Chondrocyte (in vitro differentiated cells): ENCODE results near the gene TSPOAP1. TPM values are rescaled to one million over a fixed set of nuclear protein-coding genes. Genes with fewer than 3 reads are reported as not detected.

Source experiments
- DNase-seq: peaks from one replicate; pipeline ENCODE4 v3.0.0; 2021; ENCODE audit warnings: mixed read lengths, low spot score
- H3K27ac Mint-ChIP-seq: one replicate; pipeline ENCODE4 v1.8.0; 2021; ENCODE audit warnings: mild to moderate bottlenecking, moderate library complexity, mixed read lengths; ENCODE audit not compliant: unreplicated experiment
- H3K27me3 Mint-ChIP-seq: 2 replicates; pipeline ENCODE4 v1.8.0; 2021; ENCODE audit warnings: low read depth, mixed read lengths
- H3K36me3 Mint-ChIP-seq: 2 replicates; pipeline ENCODE4 v1.8.0; 2021; ENCODE audit warnings: low read depth, mixed read lengths
- H3K4me1 Mint-ChIP-seq: 2 replicates; pipeline ENCODE4 v1.8.0; 2021; ENCODE audit warnings: low read depth, mild to moderate bottlenecking, mixed read lengths
- H3K4me3 Mint-ChIP-seq: one replicate; pipeline ENCODE4 v1.8.0; 2021; ENCODE audit warnings: mild to moderate bottlenecking, moderate library complexity, mixed read lengths; ENCODE audit not compliant: unreplicated experiment
- H3K9me3 Mint-ChIP-seq: 2 replicates; pipeline ENCODE4 v1.8.0; 2021; ENCODE audit warnings: low read depth, mixed read lengths
- total RNA-seq: library from RNA; stranded (reverse); gene quantifications from 3 replicates; pipeline ENCODE4 v1.2.1, GENCODE V29; 2021
- TF ChIP-seq, protein P1 (sequence below): fragments of 200-600 bp; sonication (generic); IDR thresholded peaks from 2 replicates; pipeline ENCODE4 v1.5.0; 2021; ENCODE audit warnings: antibody characterized with exemption, mild to moderate bottlenecking, moderate library complexity

TSPOAP1 gene
- total RNA-seq, 1 donor from 2014 or later = 2.0 TPM

DNA sequence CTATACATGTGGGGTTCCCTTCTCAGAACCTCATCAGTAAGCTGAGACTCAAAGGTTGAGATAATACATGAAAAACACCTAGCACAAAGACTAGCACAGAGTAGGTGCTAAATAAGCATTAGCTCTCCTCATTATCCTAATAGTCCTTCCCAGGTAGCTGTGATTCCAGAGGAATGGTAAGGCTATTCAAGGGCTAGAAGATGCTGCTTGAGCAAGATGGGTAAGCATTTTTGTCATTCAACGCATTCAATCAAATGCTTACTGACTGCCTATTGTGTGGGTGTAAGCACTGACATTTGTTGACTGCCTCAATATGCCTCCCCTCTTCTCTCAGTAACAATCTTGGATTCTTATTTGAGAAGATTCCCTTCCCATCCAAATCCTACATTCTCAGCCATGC is 19.4 kb upstream of the TSPOAP1 start:
- Mint-ChIP-seq H3K27ac (no peak overlapping the region), H3K27me3 (no peaks in the 10 kb centered on the region), H3K36me3 (peaks cover 45% of the 10 kb centered on the region), H3K9me3 (no peaks in the 10 kb centered on the region), H3K4me3 (no peak overlapping the region), H3K4me1 (peaks cover 21% of the 10 kb centered on the region)
- TF ChIP-seq, protein P1, sequence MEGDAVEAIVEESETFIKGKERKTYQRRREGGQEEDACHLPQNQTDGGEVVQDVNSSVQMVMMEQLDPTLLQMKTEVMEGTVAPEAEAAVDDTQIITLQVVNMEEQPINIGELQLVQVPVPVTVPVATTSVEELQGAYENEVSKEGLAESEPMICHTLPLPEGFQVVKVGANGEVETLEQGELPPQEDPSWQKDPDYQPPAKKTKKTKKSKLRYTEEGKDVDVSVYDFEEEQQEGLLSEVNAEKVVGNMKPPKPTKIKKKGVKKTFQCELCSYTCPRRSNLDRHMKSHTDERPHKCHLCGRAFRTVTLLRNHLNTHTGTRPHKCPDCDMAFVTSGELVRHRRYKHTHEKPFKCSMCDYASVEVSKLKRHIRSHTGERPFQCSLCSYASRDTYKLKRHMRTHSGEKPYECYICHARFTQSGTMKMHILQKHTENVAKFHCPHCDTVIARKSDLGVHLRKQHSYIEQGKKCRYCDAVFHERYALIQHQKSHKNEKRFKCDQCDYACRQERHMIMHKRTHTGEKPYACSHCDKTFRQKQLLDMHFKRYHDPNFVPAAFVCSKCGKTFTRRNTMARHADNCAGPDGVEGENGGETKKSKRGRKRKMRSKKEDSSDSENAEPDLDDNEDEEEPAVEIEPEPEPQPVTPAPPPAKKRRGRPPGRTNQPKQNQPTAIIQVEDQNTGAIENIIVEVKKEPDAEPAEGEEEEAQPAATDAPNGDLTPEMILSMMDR = no peak
- DNase-seq = no peak

DNA sequence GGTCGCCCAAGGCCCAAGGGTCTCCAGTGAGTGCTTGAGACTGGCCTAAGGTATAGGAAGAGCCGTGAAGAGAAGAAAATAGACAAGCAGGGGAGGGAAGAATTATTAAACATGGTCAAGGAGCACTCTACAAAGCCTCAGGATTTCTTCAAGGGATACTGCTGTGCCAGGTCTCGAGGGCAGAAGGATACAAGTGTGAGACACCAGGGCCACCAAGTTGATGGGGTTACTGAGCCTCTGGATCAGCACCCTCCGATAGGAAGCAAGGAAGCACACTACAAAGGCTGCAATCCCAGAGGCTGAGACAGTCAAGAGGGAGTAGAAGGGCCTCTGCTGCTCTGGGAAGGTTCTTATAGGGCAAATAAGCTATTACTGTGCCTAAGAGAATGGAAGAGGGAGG is 16.9 kb upstream of the TSPOAP1 start:
- Mint-ChIP-seq H3K27me3 (no peaks in the 10 kb centered on the region), H3K4me1 (peaks cover 4% of the 10 kb centered on the region), H3K4me3 (no peak overlapping the region), H3K36me3 (peaks cover 40% of the 10 kb centered on the region), H3K27ac (no peak overlapping the region), H3K9me3 (no peaks in the 10 kb centered on the region)
- TF ChIP-seq, protein P1 = no peak
- no peak for DNase-seq

DNA sequence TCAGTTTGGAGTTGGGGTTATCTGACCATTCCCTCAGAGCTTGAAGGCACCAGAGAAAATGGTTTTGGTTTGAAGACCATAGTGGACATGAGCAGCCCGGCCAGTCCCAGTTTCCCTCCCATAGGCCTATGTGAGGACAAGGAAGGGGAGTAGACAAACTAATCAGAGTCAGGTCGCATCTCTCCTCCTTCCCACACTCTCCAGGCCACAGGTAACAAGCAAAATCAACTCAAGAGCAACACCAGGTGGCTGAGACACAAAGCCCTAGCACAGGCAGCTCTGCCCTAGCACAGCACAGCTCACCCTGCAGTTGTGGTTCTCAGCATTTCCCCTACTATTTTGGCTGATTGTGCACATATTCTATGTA is 16.2 kb upstream of the TSPOAP1 start:
- no peaks in the 10 kb centered on the region for H3K9me3 Mint-ChIP-seq
- peaks cover 4% of the 10 kb centered on the region for H3K4me1 Mint-ChIP-seq
- H3K4me3 Mint-ChIP-seq = no peak overlapping the region
- TF ChIP-seq, protein P1 = no peak
- DNase-seq = no peak
- no peaks in the 10 kb centered on the region for H3K27me3 Mint-ChIP-seq
- H3K27ac Mint-ChIP-seq = no peak overlapping the region
- H3K36me3 Mint-ChIP-seq = peaks cover 39% of the 10 kb centered on the region

DNA sequence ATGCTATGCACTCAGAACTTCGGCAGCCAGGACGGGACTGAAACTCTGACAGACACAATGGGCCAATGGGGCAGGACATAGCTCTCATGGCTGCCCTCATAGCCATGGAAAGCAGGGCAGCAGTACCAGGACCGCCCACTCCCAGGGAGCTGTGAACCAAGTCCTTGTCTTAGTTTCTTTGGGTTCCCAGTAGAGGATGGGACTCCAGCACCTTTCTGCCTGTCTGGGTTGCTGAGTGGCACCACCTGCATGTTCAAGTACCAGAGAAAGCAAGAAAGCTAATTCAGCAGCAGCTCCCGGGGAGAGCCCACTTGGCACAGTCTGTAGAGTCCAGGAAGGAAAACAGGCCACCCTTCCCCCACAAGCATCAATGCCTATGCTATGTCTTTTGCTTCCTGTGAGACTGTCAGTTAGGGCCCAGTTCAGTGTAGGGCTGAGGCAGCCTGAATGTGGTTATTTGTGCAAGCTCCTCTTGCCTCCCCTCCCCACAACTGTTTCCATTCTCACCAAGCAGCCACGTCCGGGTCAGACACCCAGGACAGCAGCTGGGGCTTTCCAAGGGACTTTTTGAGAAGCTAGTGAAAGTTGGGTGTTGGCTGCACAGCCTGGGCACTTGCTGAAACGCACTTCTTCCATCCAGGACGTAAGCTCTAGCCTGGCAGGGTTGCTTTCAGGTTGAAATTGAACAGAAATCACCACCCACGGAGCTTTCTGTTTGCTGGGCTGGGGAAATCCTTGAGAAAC is 15.6 kb upstream of the TSPOAP1 start:
- no peak for DNase-seq
- H3K4me1 Mint-ChIP-seq = peaks cover 2% of the 10 kb centered on the region
- no peak overlapping the region for H3K27ac Mint-ChIP-seq
- H3K36me3 Mint-ChIP-seq = peaks cover 34% of the 10 kb centered on the region
- TF ChIP-seq, protein P1 = no peak
- H3K4me3 Mint-ChIP-seq = no peak overlapping the region
- H3K27me3 Mint-ChIP-seq = no peaks in the 10 kb centered on the region
- H3K9me3 Mint-ChIP-seq = no peaks in the 10 kb centered on the region

DNA sequence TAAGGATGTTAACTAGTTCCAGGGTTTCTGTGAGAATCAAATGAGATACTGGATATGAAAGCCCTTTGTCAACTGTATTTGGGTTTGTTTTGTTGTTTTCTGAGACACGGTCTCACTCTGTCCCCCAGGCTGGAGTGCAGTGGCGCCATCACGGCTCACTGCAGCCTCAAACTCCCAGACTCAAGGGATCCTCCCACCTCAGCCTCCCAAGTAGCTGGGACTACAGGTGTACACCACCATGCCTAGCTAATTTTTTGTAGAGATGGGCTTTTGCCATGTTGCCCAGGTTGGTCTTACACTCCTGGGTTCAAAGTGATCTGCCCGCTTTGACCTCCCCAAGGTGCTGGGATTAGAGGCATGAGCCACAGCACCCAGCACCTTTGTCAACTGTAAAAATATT is 14.5 kb upstream of the TSPOAP1 start:
- no peaks in the 10 kb centered on the region for H3K9me3 Mint-ChIP-seq
- no peak for DNase-seq
- TF ChIP-seq, protein P1 = no peak
- no peaks in the 10 kb centered on the region for H3K27me3 Mint-ChIP-seq
- H3K36me3 Mint-ChIP-seq = peaks cover 26% of the 10 kb centered on the region
- no peak overlapping the region for H3K27ac Mint-ChIP-seq
- H3K4me1 Mint-ChIP-seq = peaks cover 12% of the 10 kb centered on the region
- H3K4me3 Mint-ChIP-seq = no peak overlapping the region
